22Rv1 (cell line): ENCODE measurements around the gene VPS41.

Source experiments
- H3K27ac ChIP-seq: fragments of 450-650 bp; 2 replicates; pipeline ENCODE4 v1.5.1; 2017
- CTCF ChIP-seq: fragments of 450-650 bp; IDR thresholded peaks from 2 replicates; pipeline ENCODE4 v1.5.1; 2017; ENCODE audit warnings: mild to moderate bottlenecking
- ZFX ChIP-seq: fragments of 450-650 bp; IDR thresholded peaks from 2 replicates; pipeline ENCODE4 v1.6.1; 2017; ENCODE audit warnings: antibody characterized with exemption, borderline replicate concordance

The VPS41 gene

GRCh38 chr7:38929460-38930171 lies 20.6 kb upstream of the VPS41 start:
- no peak overlapping the region for H3K27ac ChIP-seq
- TF ChIP-seq ZFX, result no peak
- no peak for TF ChIP-seq CTCF

GRCh38 chr7:38928506-38928905 lies 19.5 kb upstream of the VPS41 start:
- H3K27ac ChIP-seq, result no peak overlapping the region
- TF ChIP-seq CTCF, result no peak
- TF ChIP-seq ZFX, result no peak

- H3K27ac ChIP-seq, result no peak overlapping the region
- TF ChIP-seq CTCF, result no peak
- no peak for TF ChIP-seq ZFX
Observed at GRCh38 chr7:38927751-38928150, 18.8 kb upstream of the VPS41 start.

- TF ChIP-seq ZFX, result no peak
- TF ChIP-seq CTCF, result no peak
- no peak overlapping the region for H3K27ac ChIP-seq
Observed at GRCh38 chr7:38920731-38921130, 11.7 kb upstream of the VPS41 start.

- TF ChIP-seq ZFX (no peak), CTCF (no peak)
- no peak overlapping the region for H3K27ac ChIP-seq
Observed at GRCh38 chr7:38916396-38916795, 7.4 kb upstream of the VPS41 start.

- TF ChIP-seq ZFX (no peak), CTCF (peak; percentile 43; the same call in 1 of the 2 replicates)
- no peak overlapping the region for H3K27ac ChIP-seq
Observed at GRCh38 chr7:38909870-38910269, 879 bp upstream of the VPS41 start.

- no peak overlapping the region for H3K27ac ChIP-seq
- TF ChIP-seq CTCF (no peak), ZFX (no peak)
Observed at GRCh38 chr7:38907766-38908165, 1.2 kb downstream of the VPS41 start.
